ENCODE data around the gene C1orf21. TPM values are rescaled to one million over a fixed set of nuclear protein-coding genes. Genes with fewer than 3 reads are reported as not detected.

C1orf21 gene
- total and polyA plus RNA-seq, 2 donors (not counting 1 experiment from before 2014, with no cell fraction given) = 53.0 to 95.4 TPM

GRCh38 chr1:184593597-184593996 lies 206.8 kb downstream of the C1orf21 start:
- H3K27ac ChIP-seq (ENCODE audit: insufficient read depth, low read length) = no peak overlapping the region

GRCh38 chr1:184595596-184595995 lies 208.8 kb downstream of the C1orf21 start:
- peaks cover 9% of the 10 kb centered on the region for H3K4me1 ChIP-seq (ENCODE audit: control insufficient read depth, extremely low read depth, insufficient read depth, low read length)
- H2AFZ ChIP-seq (ENCODE audit: low read length) = no peak overlapping the region
- no peak overlapping the region for H3K4me2 ChIP-seq (ENCODE audit: extremely low read depth, insufficient read depth, low read length)
- no peak overlapping the region for H3K27ac ChIP-seq (ENCODE audit: insufficient read depth, low read length)
- H3K79me2 ChIP-seq (ENCODE audit: control insufficient read depth, insufficient read depth, low read length) = no peaks in the 10 kb centered on the region
- DNase-seq (ENCODE audit: low read depth in 2 of 2) = peak; percentile 59 to 64
- H3K36me3 ChIP-seq (ENCODE audit: control insufficient read depth, insufficient read depth, low read length) = no peaks in the 10 kb centered on the region
- no peaks in the 10 kb centered on the region for H4K20me1 ChIP-seq (ENCODE audit: control insufficient read depth, extremely low read depth, insufficient read depth, low read length)
- H3K4me3 ChIP-seq (replicated peaks in 1 of 4; ENCODE audit: control extremely low read depth in 1 of 4, insufficient read depth in 1 of 4, low read depth in 3 of 4, low read length in 4 of 4) = no peak overlapping the region
- no peaks in the 10 kb centered on the region for H3K9me3 ChIP-seq (ENCODE audit: control insufficient read depth, insufficient read depth, low read depth, low read length)
- no peak overlapping the region for H3K9ac ChIP-seq (ENCODE audit: insufficient read depth, low read length)
- no peak for TF ChIP-seq CTCF (conservative IDR thresholded peaks at IDR 0.05 in 1 of 2, IDR thresholded peaks at IDR 0.05 in 1 of 2; ENCODE audit: low read depth in 1 of 2, low read length in 2 of 2)
- TF ChIP-seq EZH2 (IDR thresholded peaks at IDR 0.05; ENCODE audit: low read length, missing control alignments) = no peak
- no peaks in the 10 kb centered on the region for H3K27me3 ChIP-seq (ENCODE audit: control insufficient read depth, insufficient read depth, low read length)

More at GRCh38 chr1:184593597-184593996, 206.8 kb downstream of the C1orf21 start:
- Histone ChIP-seq H3K36me3 (ENCODE audit: control insufficient read depth, insufficient read depth, low read length) (no peaks in the 10 kb centered on the region), H4K20me1 (ENCODE audit: control insufficient read depth, extremely low read depth, insufficient read depth, low read length) (no peaks in the 10 kb centered on the region), H2AFZ (ENCODE audit: low read length) (no peak overlapping the region), H3K4me1 (ENCODE audit: control insufficient read depth, extremely low read depth, insufficient read depth, low read length) (peaks cover 9% of the 10 kb centered on the region), H3K9me3 (ENCODE audit: control insufficient read depth, insufficient read depth, low read depth, low read length) (no peaks in the 10 kb centered on the region), H3K9ac (ENCODE audit: insufficient read depth, low read length) (no peak overlapping the region), H3K27me3 (ENCODE audit: control insufficient read depth, insufficient read depth, low read length) (no peaks in the 10 kb centered on the region), H3K79me2 (ENCODE audit: control insufficient read depth, insufficient read depth, low read length) (no peaks in the 10 kb centered on the region), H3K4me3 (replicated peaks in 1 of 4; ENCODE audit: control extremely low read depth in 1 of 4, insufficient read depth in 1 of 4, low read depth in 3 of 4, low read length in 4 of 4) (no peak overlapping the region), H3K4me2 (ENCODE audit: extremely low read depth, insufficient read depth, low read length) (no peak overlapping the region)
- DNase-seq (ENCODE audit: low read depth in 2 of 2) = peak in 1 of 2 donors; percentile 7
- TF ChIP-seq CTCF (conservative IDR thresholded peaks at IDR 0.05 in 1 of 2, IDR thresholded peaks at IDR 0.05 in 1 of 2; ENCODE audit: low read depth in 1 of 2, low read length in 2 of 2) (no peak), EZH2 (IDR thresholded peaks at IDR 0.05; ENCODE audit: low read length, missing control alignments) (no peak)

GRCh38 chr1:184596950-184597645 lies 210.3 kb downstream of the C1orf21 start:
- no peak overlapping the region for H3K4me3 ChIP-seq (replicated peaks in 1 of 4; ENCODE audit: control extremely low read depth in 1 of 4, insufficient read depth in 1 of 4, low read depth in 3 of 4, low read length in 4 of 4)

More at GRCh38 chr1:184596950-184597645, 210.3 kb downstream of the C1orf21 start:
- H4K20me1 ChIP-seq (ENCODE audit: control insufficient read depth, extremely low read depth, insufficient read depth, low read length) = no peaks in the 10 kb centered on the region
- no peak overlapping the region for H2AFZ ChIP-seq (ENCODE audit: low read length)
- no peaks in the 10 kb centered on the region for H3K36me3 ChIP-seq (ENCODE audit: control insufficient read depth, insufficient read depth, low read length)
- no peak overlapping the region for H3K27ac ChIP-seq (ENCODE audit: insufficient read depth, low read length)
- H3K79me2 ChIP-seq (ENCODE audit: control insufficient read depth, insufficient read depth, low read length) = no peaks in the 10 kb centered on the region
- no peaks in the 10 kb centered on the region for H3K27me3 ChIP-seq (ENCODE audit: control insufficient read depth, insufficient read depth, low read length)
- no peak for TF ChIP-seq EZH2 (IDR thresholded peaks at IDR 0.05; ENCODE audit: low read length, missing control alignments)
- no peak for TF ChIP-seq CTCF (conservative IDR thresholded peaks at IDR 0.05 in 1 of 2, IDR thresholded peaks at IDR 0.05 in 1 of 2; ENCODE audit: low read depth in 1 of 2, low read length in 2 of 2)
- H3K9me3 ChIP-seq (ENCODE audit: control insufficient read depth, insufficient read depth, low read depth, low read length) = no peaks in the 10 kb centered on the region
- DNase-seq (ENCODE audit: low read depth in 2 of 2) = no peak
- H3K4me2 ChIP-seq (ENCODE audit: extremely low read depth, insufficient read depth, low read length) = peak overlapping the region; percentile 32
- H3K9ac ChIP-seq (ENCODE audit: insufficient read depth, low read length) = no peak overlapping the region
- peaks cover 9% of the 10 kb centered on the region for H3K4me1 ChIP-seq (ENCODE audit: control insufficient read depth, extremely low read depth, insufficient read depth, low read length)

Data from fibroblast of lung (primary cell).